ENCODE data around the gene MRPL48.

- no peak for TF ChIP-seq POLR2AphosphoS5 (IDR thresholded peaks at IDR 0.05)
- no peak for TF ChIP-seq CTCF (IDR thresholded peaks at IDR 0.05)
- no peak for TF ChIP-seq POLR2A (IDR thresholded peaks at IDR 0.05)
Observed at GRCh38 chr11:73856031-73856567, 68.4 kb downstream of the MRPL48 start.
